Epidermal melanocyte (primary cell): ENCODE results near the gene ZPBP2.

Experiments used
- DNase-seq: peaks from one replicate; pipeline ENCODE4 v3.0.0; 2011; ENCODE audit warnings: low spot score; ENCODE audit not compliant: insufficient read length

The ZPBP2 gene

GRCh38 chr17:39908789-39909352, 40.9 kb downstream of the ZPBP2 start:
- no peak for DNase-seq

- DNase-seq: no peak
Observed at GRCh38 chr17:39913989-39914388, 46.0 kb downstream of the ZPBP2 start.

GRCh38 chr17:39915559-39915958, 47.6 kb downstream of the ZPBP2 start:
- no peak for DNase-seq

- no peak for DNase-seq
Observed at GRCh38 chr17:39916918-39917317, 48.9 kb downstream of the ZPBP2 start.

- DNase-seq: no peak
Observed at GRCh38 chr17:39919087-39919683, 51.2 kb downstream of the ZPBP2 start.

GRCh38 chr17:39920218-39921210, 52.5 kb downstream of the ZPBP2 start:
- no peak for DNase-seq

- no peak for DNase-seq
Observed at GRCh38 chr17:39921323-39921722, 53.3 kb downstream of the ZPBP2 start.

- no peak for DNase-seq
Observed at GRCh38 chr17:39922006-39922405, 54.0 kb downstream of the ZPBP2 start.

- DNase-seq: no peak
Observed at GRCh38 chr17:39923230-39923629, 55.2 kb downstream of the ZPBP2 start.

- no peak for DNase-seq
Observed at GRCh38 chr17:39923836-39924690, 56.1 kb downstream of the ZPBP2 start.

- DNase-seq: no peak
Observed at GRCh38 chr17:39924691-39925055, 56.7 kb downstream of the ZPBP2 start.

GRCh38 chr17:39925282-39926134, 57.5 kb downstream of the ZPBP2 start:
- DNase-seq: no peak

- DNase-seq: no peak
Observed at GRCh38 chr17:39926135-39926587, 58.2 kb downstream of the ZPBP2 start.

- DNase-seq: no peak
Observed at GRCh38 chr17:39926588-39927100, 58.6 kb downstream of the ZPBP2 start.
